HT-29 (cell line): ENCODE results near the gene ARHGDIB. TPM values are rescaled to one million over a fixed set of nuclear protein-coding genes. Genes with fewer than 3 reads are reported as not detected.

ENCODE experiments used
- DNase-seq: peaks from one replicate; pipeline ENCODE4 v3.0.0-alpha.2; 2015; ENCODE audit warnings: low spot score
- total RNA-seq: library from RNA; depleted of rRNA; stranded (reverse); fragments of >200 nt; shearing (Covaris generic); gene quantifications from 2 replicates; pipeline ENCODE4 v1.2.3, GENCODE V29; 2014

ARHGDIB gene
- total RNA-seq, 1 experiment from 2014 or later: 46.1 TPM

GRCh38 chr12:14956905-14957304 is 4.5 kb downstream of the ARHGDIB start:
- DNase-seq: no peak

GRCh38 chr12:14956024-14956891 is 5.1 kb downstream of the ARHGDIB start:
- DNase-seq: no peak

DNA sequence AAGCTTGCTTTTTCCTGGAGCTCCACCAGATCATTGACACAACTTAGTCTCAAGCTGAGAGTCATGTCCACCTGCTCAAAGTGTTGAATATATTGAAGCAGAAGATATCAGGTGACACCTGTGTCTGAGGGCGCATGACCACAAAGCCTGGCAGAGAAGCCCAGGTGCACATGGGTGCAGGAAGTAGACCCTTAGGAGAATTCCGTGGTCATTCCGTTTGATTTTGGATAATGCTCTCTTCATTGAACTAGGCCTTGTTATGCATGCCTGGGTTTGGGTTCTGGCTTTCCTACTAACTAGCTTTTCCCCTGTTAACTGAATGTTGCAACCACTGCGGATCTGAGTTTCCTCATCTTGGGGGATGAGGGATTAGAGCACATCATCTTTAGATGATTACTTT is 7.1 kb downstream of the ARHGDIB start:
- DNase-seq: no peak

DNA sequence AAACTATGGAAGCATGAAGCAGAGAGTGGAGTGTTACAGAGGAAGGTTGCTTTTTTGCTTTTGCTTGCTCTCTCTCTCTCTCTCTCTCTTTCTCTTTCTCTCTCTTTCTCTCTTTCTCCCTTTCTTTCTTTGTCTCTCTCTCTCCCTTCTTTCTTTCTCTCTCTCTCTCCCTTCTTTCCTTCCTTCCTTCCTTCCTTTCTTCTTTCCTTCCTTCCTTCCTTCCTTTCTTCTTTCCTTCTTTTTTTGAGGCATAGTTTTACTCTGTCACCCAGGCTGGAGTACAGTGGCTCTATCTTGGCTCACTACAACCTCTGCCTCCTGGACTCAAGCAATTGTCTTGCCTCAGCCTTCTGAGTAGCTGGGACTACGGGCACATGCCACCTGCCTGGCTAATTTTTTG is 7.6 kb downstream of the ARHGDIB start:
- no peak for DNase-seq

- peak; percentile 83 for DNase-seq
These were observed 9.0 kb downstream of the ARHGDIB start for GRCh38 chr12:14952299-14952921.

DNA sequence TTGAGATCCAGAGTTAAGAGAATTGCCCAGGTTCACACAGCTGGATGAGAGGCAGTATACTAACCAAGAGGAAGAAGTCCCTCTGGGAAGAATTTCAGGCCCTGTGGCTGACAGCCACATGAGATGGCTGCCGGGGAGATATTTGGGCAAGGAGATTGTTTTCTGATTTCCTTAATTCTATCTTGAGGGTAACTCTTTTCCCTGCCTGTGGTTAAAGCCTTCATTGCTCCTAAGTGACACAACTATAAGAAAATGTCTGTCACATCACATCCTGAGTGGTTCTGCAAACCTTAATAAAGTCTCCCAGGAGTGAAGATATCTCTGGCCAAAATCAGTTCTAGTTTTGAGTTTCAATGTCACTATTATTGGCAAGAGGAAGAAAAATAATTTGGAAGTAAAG is 9.6 kb downstream of the ARHGDIB start:
- DNase-seq: no peak

DNA sequence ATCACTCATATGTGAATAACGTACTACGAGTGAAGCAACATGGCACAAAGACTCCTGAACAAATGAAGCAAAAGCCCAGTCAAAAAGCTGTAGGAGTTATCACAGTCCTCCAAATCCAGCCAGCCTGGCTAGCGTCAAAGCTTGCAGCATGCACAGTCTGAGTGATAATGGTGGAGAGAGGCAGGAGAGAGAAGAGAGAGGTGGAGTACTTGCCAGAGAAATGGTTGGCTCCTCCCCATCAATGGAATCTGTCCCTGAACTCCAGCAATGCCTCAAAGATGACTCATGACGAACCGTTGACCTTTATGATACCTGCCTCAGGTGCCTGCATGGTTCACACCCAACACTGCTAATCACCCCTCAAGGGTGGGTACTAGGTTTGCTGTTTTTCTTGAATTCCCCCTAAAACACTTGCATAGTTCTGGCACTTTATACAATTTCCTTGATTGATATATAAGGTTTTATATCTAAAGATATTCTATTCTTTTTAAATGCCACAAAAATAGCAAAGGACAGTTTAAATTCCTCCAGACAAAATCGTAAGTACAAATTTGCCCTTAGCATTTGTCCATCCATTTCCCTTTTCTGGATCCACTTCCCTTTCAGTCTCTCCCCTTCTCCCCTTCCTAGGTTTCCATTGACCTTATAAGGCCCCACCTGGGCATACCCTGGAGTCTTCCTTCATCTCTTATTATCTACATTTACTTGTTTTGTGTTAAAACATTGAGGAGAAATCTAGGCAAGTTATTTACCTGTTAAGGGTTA is 10.2 kb downstream of the ARHGDIB start:
- peak; percentile 92 for DNase-seq

DNA sequence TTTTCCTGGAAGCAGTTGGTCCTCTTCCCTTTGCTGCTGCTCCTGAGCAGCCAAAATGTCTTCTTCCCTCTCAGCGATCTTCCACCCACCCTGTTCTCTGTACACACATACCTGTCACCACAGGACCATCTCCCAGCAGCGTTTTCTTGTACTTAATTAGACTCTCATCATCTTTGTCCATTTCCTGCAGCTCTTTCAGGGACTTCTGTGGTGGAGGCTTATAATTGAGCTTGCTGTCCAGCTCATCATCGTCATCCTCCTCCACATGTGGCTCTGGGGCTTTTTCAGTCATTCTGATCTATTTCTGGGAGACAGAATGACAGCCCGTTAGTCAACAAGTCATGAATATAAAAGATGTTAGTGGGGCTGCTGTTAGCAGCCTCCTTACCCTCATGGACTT is 11.0 kb downstream of the ARHGDIB start:
- DNase-seq: no peak

DNA sequence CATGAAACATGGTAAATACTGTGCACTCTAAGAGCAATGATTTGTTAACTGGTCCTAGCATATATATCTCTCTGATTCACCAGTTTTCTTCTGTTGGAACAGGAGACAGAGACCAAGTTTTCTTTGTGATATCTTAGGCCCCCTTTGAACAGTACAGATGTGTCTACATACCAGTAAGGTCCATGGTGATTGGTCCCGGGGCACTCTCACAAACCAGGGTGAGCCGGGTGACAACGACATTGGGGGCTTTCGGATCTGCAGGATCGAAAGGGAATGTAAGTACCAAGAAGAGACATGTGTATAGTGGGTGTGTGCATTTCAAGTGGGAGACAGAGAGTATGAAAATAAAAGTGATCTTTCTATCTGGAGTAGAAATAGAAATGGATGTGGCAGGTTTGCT is 11.8 kb downstream of the ARHGDIB start:
- DNase-seq: no peak

DNA sequence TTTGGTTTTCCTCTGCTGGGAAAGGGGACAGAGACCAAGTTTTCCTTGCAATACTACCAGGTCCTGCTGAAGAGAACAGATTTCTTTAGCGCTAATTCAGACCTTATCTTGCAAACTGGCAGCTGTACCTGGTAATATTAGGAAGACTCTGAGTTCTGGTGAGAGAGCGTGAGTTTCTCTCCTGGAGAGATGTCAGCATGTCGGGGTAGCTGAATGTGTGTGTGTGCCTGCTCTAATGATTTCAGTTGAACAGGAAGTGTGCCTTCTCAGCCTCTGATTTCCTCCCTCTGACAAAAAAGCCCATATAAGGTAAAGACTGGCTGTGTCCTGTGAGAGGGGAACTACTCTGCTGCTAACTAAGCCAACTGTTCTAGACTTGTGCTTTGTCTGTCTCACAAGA is 12.7 kb downstream of the ARHGDIB start:
- DNase-seq: no peak

- no peak for DNase-seq
These were observed 14.5 kb downstream of the ARHGDIB start for GRCh38 chr12:14946861-14947260.

- no peak for DNase-seq
These were observed 15.2 kb downstream of the ARHGDIB start for GRCh38 chr12:14946162-14946561.

DNA sequence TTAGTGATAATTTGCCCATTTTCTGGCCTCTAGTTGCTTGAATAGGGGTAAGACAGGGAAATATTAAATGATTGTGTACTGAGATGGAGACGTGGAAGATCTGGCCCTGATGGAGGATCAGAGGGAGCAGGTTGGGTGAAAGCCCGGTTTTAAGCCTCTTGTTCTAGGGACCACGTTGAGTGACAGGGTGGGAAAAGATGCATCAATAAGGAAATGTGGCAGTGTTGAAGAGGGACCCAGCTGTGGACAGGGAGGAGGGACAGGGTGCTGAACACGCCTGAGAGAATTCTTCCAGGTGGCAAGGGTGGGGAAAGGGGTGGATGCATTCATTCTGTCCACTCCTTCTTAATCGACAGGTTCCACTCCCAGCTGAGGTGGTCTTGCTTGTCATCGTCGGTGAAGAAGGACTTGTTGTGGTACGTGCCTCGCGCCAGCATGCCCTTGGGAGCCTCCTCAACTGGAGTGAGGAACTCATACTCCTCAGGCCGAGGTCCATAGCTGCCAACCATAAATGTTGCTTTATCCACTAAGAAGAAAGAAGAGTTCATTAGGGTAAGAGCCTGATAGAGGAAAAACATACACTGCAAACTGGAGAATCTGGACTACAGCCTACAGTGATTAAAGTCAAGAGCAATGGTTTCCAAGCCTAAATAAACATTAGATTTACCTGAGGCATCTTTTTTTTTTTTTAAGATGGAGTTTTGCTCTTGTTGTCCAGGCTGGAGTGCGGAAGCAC is 19.0 kb downstream of the ARHGDIB start:
- no peak for DNase-seq

GRCh38 chr12:14941369-14941768 is 20.0 kb downstream of the ARHGDIB start:
- no peak for DNase-seq

DNA sequence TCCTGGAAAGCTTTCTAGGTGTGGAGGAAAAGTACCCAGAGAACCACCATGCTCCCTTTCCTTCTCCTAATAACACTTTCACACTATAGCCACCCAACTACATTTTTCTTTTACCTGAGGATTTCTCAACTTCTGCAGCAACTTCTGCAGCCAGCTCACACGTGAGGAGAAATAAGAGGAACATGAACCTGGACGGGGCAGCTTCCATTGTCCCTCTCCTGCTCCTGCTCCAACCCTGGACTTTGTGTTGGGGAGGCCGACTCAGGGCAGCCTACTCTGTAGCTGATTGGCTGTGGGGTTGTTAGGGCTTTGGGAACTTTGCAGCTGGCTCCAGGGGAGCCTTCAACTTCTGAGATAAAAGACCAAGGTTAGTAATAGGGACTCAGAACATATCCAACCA is 23.1 kb downstream of the ARHGDIB start, which contains the start of gene ERP27:
Gene ERP27, minus strand, starts transcription at position 237 of the 400 bp plus-strand sequence. Its CDS starts 29 bp downstream, at position 208.
- no peak for DNase-seq

DNA sequence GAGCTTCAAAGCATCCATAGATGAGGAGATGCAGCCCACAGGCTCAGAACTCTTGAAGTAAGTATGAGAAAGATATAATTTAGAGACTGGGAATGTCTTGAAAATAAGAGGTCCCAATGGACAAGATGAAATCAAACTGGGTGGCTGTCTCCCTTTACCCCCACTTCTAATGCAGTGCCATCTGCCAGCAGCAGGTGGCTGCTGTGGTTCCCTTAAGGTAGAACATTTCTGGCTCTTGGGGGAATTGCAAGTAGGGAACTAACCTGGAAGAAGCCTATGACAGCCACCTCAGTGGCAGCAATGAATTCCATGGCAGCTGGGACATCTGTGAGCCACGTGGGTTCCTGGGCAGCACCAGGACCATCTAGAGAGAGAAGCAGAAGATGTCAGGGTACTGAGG is 23.7 kb downstream of the ARHGDIB start:
- peak; percentile 45 for DNase-seq

DNA sequence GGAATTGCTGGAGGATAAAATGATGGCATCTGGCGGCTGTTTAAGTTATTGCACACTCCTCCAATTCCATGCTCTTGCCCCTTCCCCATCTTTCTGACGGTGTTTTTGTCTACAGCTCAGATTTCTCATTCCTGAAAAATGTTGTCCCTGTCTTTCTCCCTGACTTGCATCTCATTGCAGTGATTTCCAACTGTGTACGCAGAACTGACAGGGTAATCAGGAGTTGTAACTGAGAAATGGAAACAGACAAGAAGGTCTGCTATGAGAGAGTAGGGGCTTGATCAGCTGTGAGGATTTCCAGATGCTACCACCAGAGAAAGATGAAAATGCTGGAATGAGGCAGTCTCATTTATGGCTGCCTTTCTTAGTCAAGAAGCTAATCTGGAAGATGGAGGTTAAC is 24.4 kb downstream of the ARHGDIB start:
- no peak for DNase-seq

DNA sequence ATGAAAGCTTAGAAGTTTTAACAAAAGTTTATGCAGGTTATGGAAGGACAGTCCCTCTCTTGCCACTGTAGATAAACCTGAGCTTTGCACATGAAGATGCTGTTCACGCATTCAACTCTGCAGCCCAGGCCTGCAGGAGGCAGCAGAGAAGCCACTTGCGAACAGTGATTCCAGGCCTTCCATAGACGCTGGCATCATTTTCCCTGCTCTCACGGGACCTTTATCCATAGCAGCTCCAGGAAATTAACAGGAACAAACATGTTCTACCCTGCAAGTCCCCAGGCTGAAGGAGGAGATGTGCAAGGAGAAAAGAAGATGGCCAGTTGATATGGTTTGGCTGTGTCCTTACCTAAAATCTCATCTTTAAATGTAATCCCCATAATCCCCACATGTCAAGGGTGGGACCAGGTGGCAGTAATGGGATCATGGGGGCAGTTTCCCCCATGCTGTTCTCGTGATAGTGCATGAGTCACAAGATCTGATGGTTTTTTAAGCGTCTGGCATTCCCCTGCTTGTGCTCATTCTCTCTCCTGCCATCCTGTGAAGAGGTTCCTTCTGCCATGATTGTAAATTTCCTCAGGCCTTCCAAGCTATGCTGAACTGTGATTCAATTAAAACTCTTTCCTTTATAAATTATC is 25.1 kb downstream of the ARHGDIB start:
- no peak for DNase-seq

DNA sequence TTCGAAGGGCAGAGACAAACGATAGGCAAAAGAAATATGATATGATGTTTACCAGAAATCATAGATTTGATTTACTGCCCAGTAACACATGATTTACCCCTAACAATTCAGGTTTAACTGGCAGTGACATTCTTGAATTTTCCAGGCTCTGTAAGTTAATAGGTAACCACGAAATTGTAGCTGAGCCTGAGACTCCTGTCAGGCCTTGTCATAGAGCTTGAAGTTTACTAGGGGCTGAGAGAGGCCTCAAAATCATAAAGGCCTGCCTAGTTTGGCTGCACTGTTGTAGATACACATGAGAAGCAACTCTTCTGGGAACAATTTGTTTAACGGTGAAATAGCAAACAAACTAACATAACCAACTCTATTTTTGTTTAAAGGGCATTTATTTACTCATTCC is 26.4 kb downstream of the ARHGDIB start:
- DNase-seq: peak; percentile 82

DNA sequence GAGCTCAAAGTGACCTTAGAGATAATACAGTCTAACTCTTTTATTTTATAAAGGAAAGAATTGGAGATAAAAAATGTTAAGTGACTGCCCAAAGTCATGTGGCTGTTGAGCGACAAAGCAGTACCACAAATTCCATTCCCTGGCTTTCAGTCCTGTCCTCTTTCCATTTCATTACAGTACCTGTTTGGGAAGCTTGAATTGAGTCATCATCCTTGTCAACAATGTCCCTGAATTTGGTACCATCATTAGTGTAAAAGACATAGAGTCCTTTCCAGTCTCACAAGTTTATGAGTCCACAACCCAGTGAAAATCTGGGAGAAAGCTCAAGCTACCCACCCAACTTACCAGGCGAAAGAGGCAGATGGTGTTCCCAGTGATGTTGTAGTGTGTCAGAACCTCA is 26.9 kb downstream of the ARHGDIB start:
- DNase-seq: peak; percentile 54
